Measurements from ENCODE around the gene HSPA1L.

The HSPA1L gene

DNA sequence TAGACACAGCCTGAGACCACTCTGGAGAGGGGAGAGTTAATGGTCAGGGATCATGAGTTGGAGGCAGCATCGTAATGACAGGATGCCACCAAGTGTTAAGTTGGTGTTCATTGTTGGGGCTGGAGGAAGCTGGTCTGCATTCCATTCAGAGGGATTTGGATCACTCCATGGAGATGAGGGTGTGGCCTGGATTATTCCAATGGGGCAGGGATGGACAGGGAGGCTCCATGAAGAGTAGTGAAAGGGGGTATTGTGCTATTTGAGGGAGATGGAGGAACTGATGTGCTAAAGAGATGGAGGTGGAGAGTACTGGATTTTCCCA lies 51.5 kb downstream of the HSPA1L start:
- TF ChIP-seq SIN3A (IDR thresholded peaks at IDR 0.05; ENCODE audit: borderline replicate concordance, insufficient read depth, low read length) (no peak), FOXP2 (optimal IDR thresholded peaks at IDR 0.05; ENCODE audit: borderline replicate concordance, extremely low read depth, extremely low read length, insufficient read depth) (no peak), POLR2AphosphoS5 (IDR thresholded peaks at IDR 0.05; ENCODE audit: low read depth, low read length) (no peak), TAF1 (IDR thresholded peaks at IDR 0.05; ENCODE audit: borderline replicate concordance, insufficient read depth, low read length) (no peak)
- TF ChIP-seq, protein P1, sequence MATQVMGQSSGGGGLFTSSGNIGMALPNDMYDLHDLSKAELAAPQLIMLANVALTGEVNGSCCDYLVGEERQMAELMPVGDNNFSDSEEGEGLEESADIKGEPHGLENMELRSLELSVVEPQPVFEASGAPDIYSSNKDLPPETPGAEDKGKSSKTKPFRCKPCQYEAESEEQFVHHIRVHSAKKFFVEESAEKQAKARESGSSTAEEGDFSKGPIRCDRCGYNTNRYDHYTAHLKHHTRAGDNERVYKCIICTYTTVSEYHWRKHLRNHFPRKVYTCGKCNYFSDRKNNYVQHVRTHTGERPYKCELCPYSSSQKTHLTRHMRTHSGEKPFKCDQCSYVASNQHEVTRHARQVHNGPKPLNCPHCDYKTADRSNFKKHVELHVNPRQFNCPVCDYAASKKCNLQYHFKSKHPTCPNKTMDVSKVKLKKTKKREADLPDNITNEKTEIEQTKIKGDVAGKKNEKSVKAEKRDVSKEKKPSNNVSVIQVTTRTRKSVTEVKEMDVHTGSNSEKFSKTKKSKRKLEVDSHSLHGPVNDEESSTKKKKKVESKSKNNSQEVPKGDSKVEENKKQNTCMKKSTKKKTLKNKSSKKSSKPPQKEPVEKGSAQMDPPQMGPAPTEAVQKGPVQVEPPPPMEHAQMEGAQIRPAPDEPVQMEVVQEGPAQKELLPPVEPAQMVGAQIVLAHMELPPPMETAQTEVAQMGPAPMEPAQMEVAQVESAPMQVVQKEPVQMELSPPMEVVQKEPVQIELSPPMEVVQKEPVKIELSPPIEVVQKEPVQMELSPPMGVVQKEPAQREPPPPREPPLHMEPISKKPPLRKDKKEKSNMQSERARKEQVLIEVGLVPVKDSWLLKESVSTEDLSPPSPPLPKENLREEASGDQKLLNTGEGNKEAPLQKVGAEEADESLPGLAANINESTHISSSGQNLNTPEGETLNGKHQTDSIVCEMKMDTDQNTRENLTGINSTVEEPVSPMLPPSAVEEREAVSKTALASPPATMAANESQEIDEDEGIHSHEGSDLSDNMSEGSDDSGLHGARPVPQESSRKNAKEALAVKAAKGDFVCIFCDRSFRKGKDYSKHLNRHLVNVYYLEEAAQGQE (IDR thresholded peaks at IDR 0.05; ENCODE audit: insufficient read depth in 1 of 2, low read depth in 2 of 2, low read length in 2 of 2): no peak

GRCh38 chr6:31762878-31763618 lies 52.0 kb downstream of the HSPA1L start:
- TF ChIP-seq, protein P1 (IDR thresholded peaks at IDR 0.05; ENCODE audit: insufficient read depth in 1 of 2, low read depth in 2 of 2, low read length in 2 of 2): no peak
- TF ChIP-seq POLR2AphosphoS5 (IDR thresholded peaks at IDR 0.05; ENCODE audit: low read depth, low read length): no peak
- TF ChIP-seq TAF1 (IDR thresholded peaks at IDR 0.05; ENCODE audit: borderline replicate concordance, insufficient read depth, low read length): no peak
- no peak for TF ChIP-seq FOXP2 (optimal IDR thresholded peaks at IDR 0.05; ENCODE audit: borderline replicate concordance, extremely low read depth, extremely low read length, insufficient read depth)
- TF ChIP-seq SIN3A (IDR thresholded peaks at IDR 0.05; ENCODE audit: borderline replicate concordance, insufficient read depth, low read length): no peak

DNA sequence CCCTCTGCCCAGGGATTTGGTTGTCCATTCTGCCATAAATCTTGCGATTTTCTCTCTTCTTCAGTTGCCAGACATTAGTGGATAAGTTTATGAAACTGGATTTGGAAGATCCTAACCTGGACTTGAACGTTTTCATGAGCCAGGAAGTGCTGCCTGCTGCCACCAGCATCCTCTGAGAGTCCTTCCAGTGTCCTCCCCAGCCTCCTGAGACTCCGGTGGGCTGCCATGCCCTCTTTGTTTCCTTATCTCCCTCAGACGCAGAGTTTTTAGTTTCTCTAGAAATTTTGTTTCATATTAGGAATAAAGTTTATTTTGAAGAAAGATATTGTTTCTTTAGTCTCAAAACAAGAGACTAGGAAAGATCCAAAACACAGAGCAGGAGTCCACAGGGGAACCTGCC lies 52.7 kb downstream of the HSPA1L start, which contains the start of gene SAPCD1:
Gene SAPCD1, plus strand, starts transcription at position 301 of the 400 bp plus-strand sequence. CDS start 399 bp downstream, outside the sequence.
- TF ChIP-seq POLR2AphosphoS5 (IDR thresholded peaks at IDR 0.05; ENCODE audit: low read depth, low read length) (no peak), TAF1 (IDR thresholded peaks at IDR 0.05; ENCODE audit: borderline replicate concordance, insufficient read depth, low read length) (no peak), FOXP2 (optimal IDR thresholded peaks at IDR 0.05; ENCODE audit: borderline replicate concordance, extremely low read depth, extremely low read length, insufficient read depth) (no peak), SIN3A (IDR thresholded peaks at IDR 0.05; ENCODE audit: borderline replicate concordance, insufficient read depth, low read length) (no peak)
- TF ChIP-seq, protein P1 (IDR thresholded peaks at IDR 0.05; ENCODE audit: insufficient read depth in 1 of 2, low read depth in 2 of 2, low read length in 2 of 2): no peak

DNA sequence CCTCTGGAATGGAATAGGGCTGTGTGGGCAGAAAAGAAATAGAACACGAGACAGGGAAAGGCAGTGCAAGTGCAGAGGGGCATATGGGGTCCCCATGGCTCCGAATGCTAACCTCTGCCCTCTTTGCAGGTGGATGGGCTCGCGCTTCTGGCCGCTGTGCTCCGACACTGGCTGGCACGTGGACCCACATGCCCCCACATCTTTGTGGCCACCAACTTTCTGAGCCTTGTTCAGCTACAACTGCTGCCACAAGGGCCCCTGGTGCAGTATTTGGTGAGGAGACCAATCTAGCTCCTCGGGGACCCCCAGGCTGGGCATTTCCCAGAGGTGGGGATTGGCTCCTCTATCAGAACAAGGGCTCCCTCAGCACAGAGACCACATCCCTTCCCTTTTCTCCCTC lies 53.7 kb downstream of the HSPA1L start:
- TF ChIP-seq SIN3A (IDR thresholded peaks at IDR 0.05; ENCODE audit: borderline replicate concordance, insufficient read depth, low read length): no peak
- no peak for TF ChIP-seq TAF1 (IDR thresholded peaks at IDR 0.05; ENCODE audit: borderline replicate concordance, insufficient read depth, low read length)
- TF ChIP-seq, protein P1 (IDR thresholded peaks at IDR 0.05; ENCODE audit: insufficient read depth in 1 of 2, low read depth in 2 of 2, low read length in 2 of 2): no peak
- no peak for TF ChIP-seq POLR2AphosphoS5 (IDR thresholded peaks at IDR 0.05; ENCODE audit: low read depth, low read length)
- TF ChIP-seq FOXP2 (optimal IDR thresholded peaks at IDR 0.05; ENCODE audit: borderline replicate concordance, extremely low read depth, extremely low read length, insufficient read depth): no peak
